Naive thymus-derived CD4-positive, alpha-beta T cell (primary cell): Measurements from ENCODE around the gene ZNF205. TPM values are rescaled to one million over a fixed set of nuclear protein-coding genes. Genes with fewer than 3 reads are reported as not detected.
A peak's percentile ranks its signal among the peaks of the same experiment; 100 is the strongest.

Experiments used
- ATAC-seq: fragments of 150-1000 bp; cut with Tn5 transposase; 2 replicates; pipeline ENCODE4 v1.10.0; 2021; ENCODE audit warnings: mild to moderate bottlenecking, moderate library complexity
- CTCF ChIA-PET: fragments of 350-600 bp; sonication (Branson Sonifier 250); formaldehyde crosslinking; loops from one replicate; lab custom pipeline; 2021; ENCODE audit warnings: antibody characterized with exemption; lab: Charles Lee
- POLR2A ChIA-PET: fragments of 350-600 bp; sonication (Branson Sonifier 250); formaldehyde crosslinking; loops from one replicate; lab custom pipeline; 2021; ENCODE audit warnings: antibody characterized with exemption, inconsistent platforms; lab: Charles Lee
- DNase-seq, 9 donors: peaks; one replicate each; pipeline versions ENCODE4 v3.0.0 to v3.0.0-alpha.2; 2020 to 2022; ENCODE audit warnings: mixed read lengths in 1 of 9
- H3K27ac ChIP-seq: one replicate; pipeline ENCODE4 v1.7.0; 2013; ENCODE audit warnings: mild to moderate bottlenecking, low read depth, low read length, moderate library complexity
- H3K27me3 ChIP-seq, 2 donors: one replicate each; pipeline ENCODE4 v1.7.0; 2013; ENCODE audit warnings: low read length in 2 of 2, mild to moderate bottlenecking in 2 of 2, moderate library complexity in 2 of 2; ENCODE audit not compliant: control insufficient read depth in 2 of 2, insufficient read depth in 2 of 2
- H3K36me3 ChIP-seq, 3 experiments: 1 replicate in 2 of 3; 2 replicates in 1 of 3; pipeline ENCODE4 v1.7.0; 2013; ENCODE audit warnings: low read length in 3 of 3, mild to moderate bottlenecking in 3 of 3, moderate library complexity in 1 of 3; ENCODE audit not compliant: insufficient read depth in 3 of 3, control insufficient read depth in 2 of 3
- H3K4me1 ChIP-seq, 2 donors: one replicate each; pipeline ENCODE4 v1.7.0; 2013; ENCODE audit warnings: low read length in 2 of 2, mild to moderate bottlenecking in 2 of 2, moderate library complexity in 1 of 2; ENCODE audit not compliant: control insufficient read depth in 2 of 2, insufficient read depth in 2 of 2
- H3K4me3 ChIP-seq: 2 replicates; pipeline ENCODE4 v1.7.0; 2013; ENCODE audit warnings: mild to moderate bottlenecking, low read length
- H3K9me3 ChIP-seq, 3 experiments: 1 replicate in 2 of 3; 2 replicates in 1 of 3; pipeline ENCODE4 v1.7.0; 2013; ENCODE audit warnings: low read length in 3 of 3; ENCODE audit not compliant: control insufficient read depth in 2 of 3
- H3K27ac Mint-ChIP-seq, 9 donors: one replicate each; pipeline ENCODE4 v1.8.0; 2020 to 2022; ENCODE audit warnings: mixed read lengths in 9 of 9, mild to moderate bottlenecking in 8 of 9, moderate library complexity in 5 of 9, inconsistent platforms in 2 of 9
- H3K27me3 Mint-ChIP-seq, 5 donors: one replicate each; pipeline ENCODE4 v1.8.0; 2021 to 2022; ENCODE audit warnings: mixed read lengths in 5 of 5, mild to moderate bottlenecking in 1 of 5
- H3K36me3 Mint-ChIP-seq, 5 donors: one replicate each; pipeline ENCODE4 v1.8.0; 2020 to 2022; ENCODE audit warnings: mixed read lengths in 5 of 5, mild to moderate bottlenecking in 3 of 5, inconsistent platforms in 1 of 5
- H3K4me1 Mint-ChIP-seq, 7 donors: one replicate each; pipeline ENCODE4 v1.8.0; 2020 to 2022; ENCODE audit warnings: mixed read lengths in 7 of 7, mild to moderate bottlenecking in 3 of 7, inconsistent platforms in 1 of 7
- H3K4me3 Mint-ChIP-seq, 10 donors: one replicate each; pipeline ENCODE4 v1.8.0; 2020 to 2022; ENCODE audit warnings: mild to moderate bottlenecking in 10 of 10, mixed read lengths in 10 of 10, moderate library complexity in 6 of 10, inconsistent platforms in 2 of 10
- H3K9me3 Mint-ChIP-seq, 11 donors: one replicate each; pipeline ENCODE4 v1.8.0; 2020 to 2022; ENCODE audit warnings: mixed read lengths in 11 of 11, mild to moderate bottlenecking in 4 of 11, inconsistent platforms in 1 of 11, moderate library complexity in 1 of 11
- intact Hi-C, 2 donors: fragments of 100-400 bp; cut with micrococcal nuclease; formaldehyde crosslinking; loops; one replicate each; pipeline ENCODE4 v1.15.1; 2023
- polyA plus RNA-seq, 2 donors: library from polyadenylated mRNA; unstranded; fragments of 300-500 nt; fragmentation: Illumina TruSeq; gene quantifications; one replicate each; pipeline ENCODE4 v1.2.3, GENCODE V29; 2021
- total RNA-seq, 6 experiments: library from RNA in 5 of 6; stranded (reverse) in 5 of 6; gene quantifications; 1 replicate in 5 of 6; 2 replicates in 1 of 6; pipeline ENCODE4 v1.2.3 and lab custom pipeline; 2021 to 2026

The ZNF205 gene
- total and polyA plus RNA-seq, 7 experiments from 2014 or later, result 0.09 to 0.29 TPM; not detected in 5

DNA sequence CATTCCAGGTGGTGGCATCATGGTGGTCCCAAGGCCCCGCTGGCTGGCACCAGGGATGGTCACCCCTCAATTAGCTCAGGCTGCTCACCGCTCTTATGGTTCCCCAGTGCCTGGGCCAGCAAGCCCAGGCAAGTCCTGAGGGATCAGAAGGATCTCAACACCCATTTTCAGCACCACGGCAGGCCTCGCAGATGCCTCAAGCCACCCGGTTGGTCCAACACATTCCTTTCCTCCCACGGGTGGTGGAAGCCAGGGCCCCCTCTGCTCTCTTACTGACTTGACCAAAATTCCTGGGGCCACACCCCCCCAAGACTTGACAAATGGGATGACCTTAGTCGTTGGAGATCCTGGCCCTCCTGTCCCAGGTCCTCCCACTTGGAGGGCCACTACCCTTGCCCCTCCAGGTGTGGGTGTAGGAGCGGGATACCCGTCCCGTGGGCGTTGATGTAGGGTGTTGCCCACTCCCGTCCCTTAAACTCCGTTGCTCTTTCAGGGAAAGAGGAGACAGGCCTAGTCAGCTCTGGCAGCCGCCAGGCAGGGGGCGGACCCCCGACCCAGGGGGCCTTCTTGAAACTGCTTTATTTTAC, 5.9 kb downstream of the ZNF205 start:
- Mint-ChIP-seq H3K4me1 (peaks cover 0 to 9% (median 3%) of the 10 kb centered on the region in 7 donors), H3K27me3 (peaks cover 0 to 4% (median 0%) of the 10 kb centered on the region in 5 donors), H3K4me3 (no peak overlapping the region), H3K36me3 (peaks cover 0 to 12% (median 4%) of the 10 kb centered on the region in 5 donors), H3K27ac (no peak overlapping the region), H3K9me3 (no peaks in the 10 kb centered on the region)
- ATAC-seq, result no peak
- POLR2A ChIA-PET, result interaction anchor here (3.7 kb wide), 1 partner anchor 11 kb away, joined by 14 read pairs; no protein-coding TSS in a partner anchor
- no peak overlapping the region for H3K4me3 ChIP-seq
- H3K27ac ChIP-seq, result no peak overlapping the region
- no peak for DNase-seq
- CTCF ChIA-PET, result interaction anchor here (1.4 kb wide), 1 partner anchor 58 kb away, joined by 3 read pairs; no protein-coding TSS in a partner anchor
- H3K27me3 ChIP-seq, result no peaks in the 10 kb centered on the region
- no peaks in the 10 kb centered on the region for H3K36me3 ChIP-seq
- no peaks in the 10 kb centered on the region for H3K4me1 ChIP-seq
- intact Hi-C loops, result no loop called here
- no peaks in the 10 kb centered on the region for H3K9me3 ChIP-seq

DNA sequence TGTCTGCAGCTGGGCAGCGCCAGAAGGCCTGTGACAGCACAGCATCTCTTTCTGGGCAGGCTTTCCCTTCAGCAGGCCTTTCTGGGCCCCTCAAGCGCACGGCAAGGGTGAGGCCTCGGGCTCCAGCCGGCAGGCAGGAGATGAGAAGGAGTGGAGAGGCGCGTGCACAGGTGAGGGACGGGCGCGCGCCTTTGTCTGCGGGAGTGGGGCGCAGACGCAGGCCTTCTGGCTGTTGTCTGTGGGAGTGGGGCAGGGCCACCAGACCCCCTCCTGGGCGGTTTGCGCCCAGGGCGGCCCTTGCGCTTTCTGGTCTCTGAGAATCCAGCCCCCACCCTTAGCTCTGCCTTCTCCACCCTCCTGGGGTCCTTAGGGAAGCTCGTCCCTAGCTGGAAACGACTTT, 6.5 kb downstream of the ZNF205 start:
- Histone ChIP-seq H3K27me3 (no peaks in the 10 kb centered on the region), H3K36me3 (no peaks in the 10 kb centered on the region), H3K4me3 (no peak overlapping the region), H3K4me1 (peaks cover 0 to 5% of the 10 kb centered on the region in 2 donors), H3K9me3 (no peaks in the 10 kb centered on the region), H3K27ac (no peak overlapping the region)
- DNase-seq, result no peak
- no peak overlapping the region for H3K4me3 Mint-ChIP-seq
- no peak for ATAC-seq
- POLR2A ChIA-PET, result interaction anchor here (0.9 to 3.7 kb wide), 2 partner anchors 10 to 16 kb away, joined by 3 to 14 read pairs; partner anchors contain the start of gene ZNF213
- H3K9me3 Mint-ChIP-seq, result no peaks in the 10 kb centered on the region
- H3K4me1 Mint-ChIP-seq, result peaks cover 4 to 14% (median 8%) of the 10 kb centered on the region in 7 donors
- CTCF ChIA-PET, result interaction anchor here (1.0 to 2.1 kb wide), 3 partner anchors 9 to 21 kb away, joined by 3 to 6 read pairs (median 3); no protein-coding TSS in a partner anchor
- no peak overlapping the region for H3K27ac Mint-ChIP-seq
- peaks cover 0 to 6% (median 4%) of the 10 kb centered on the region in 5 donors for H3K36me3 Mint-ChIP-seq
- intact Hi-C loops, result no loop called here
- peaks cover 0 to under 1% (median 0%) of the 10 kb centered on the region in 5 donors for H3K27me3 Mint-ChIP-seq

DNA sequence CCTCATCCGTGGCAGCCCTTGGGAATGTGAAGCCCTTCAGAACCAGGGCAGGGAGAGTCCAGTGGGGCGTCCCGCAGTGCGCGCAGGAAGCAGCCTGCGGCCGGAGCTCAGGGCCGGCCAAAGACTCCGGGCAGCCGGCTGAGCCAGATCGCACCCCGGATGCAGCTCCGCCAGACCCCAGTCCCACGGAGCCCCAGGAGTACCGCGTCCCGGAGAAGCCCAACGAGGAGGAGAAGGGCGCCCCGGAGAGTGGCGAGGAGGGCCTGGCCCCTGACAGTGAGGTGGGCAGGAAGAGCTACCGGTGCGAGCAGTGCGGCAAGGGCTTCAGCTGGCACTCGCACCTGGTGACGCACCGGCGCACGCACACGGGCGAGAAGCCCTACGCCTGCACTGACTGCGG, 6.9 kb downstream of the ZNF205 start:
- Mint-ChIP-seq H3K27ac (no peak overlapping the region), H3K27me3 (no peaks in the 10 kb centered on the region), H3K4me1 (peaks cover 5 to 14% (median 9%) of the 10 kb centered on the region in 7 donors), H3K4me3 (no peak overlapping the region), H3K36me3 (peaks cover 0 to 6% (median 4%) of the 10 kb centered on the region in 5 donors), H3K9me3 (no peaks in the 10 kb centered on the region)
- H3K9me3 ChIP-seq, result no peaks in the 10 kb centered on the region
- no peak overlapping the region for H3K27ac ChIP-seq
- intact Hi-C loops, result no loop called here
- DNase-seq, result no peak
- ChIA-PET POLR2A (interaction anchor here (0.9 to 3.7 kb wide), 2 partner anchors 10 to 15 kb away, joined by 3 to 14 read pairs; partner anchors contain the start of gene ZNF213), CTCF (interaction anchor here (1.0 to 2.1 kb wide), 4 partner anchors 9 to 21 kb away, joined by 3 to 6 read pairs (median 3); no protein-coding TSS in a partner anchor)
- peaks cover 0 to under 1% (median 0%) of the 10 kb centered on the region in 3 experiments for H3K36me3 ChIP-seq
- no peak for ATAC-seq
- H3K4me1 ChIP-seq, result peaks cover 0 to 5% of the 10 kb centered on the region in 2 donors
- no peak overlapping the region for H3K4me3 ChIP-seq
- no peaks in the 10 kb centered on the region for H3K27me3 ChIP-seq

DNA sequence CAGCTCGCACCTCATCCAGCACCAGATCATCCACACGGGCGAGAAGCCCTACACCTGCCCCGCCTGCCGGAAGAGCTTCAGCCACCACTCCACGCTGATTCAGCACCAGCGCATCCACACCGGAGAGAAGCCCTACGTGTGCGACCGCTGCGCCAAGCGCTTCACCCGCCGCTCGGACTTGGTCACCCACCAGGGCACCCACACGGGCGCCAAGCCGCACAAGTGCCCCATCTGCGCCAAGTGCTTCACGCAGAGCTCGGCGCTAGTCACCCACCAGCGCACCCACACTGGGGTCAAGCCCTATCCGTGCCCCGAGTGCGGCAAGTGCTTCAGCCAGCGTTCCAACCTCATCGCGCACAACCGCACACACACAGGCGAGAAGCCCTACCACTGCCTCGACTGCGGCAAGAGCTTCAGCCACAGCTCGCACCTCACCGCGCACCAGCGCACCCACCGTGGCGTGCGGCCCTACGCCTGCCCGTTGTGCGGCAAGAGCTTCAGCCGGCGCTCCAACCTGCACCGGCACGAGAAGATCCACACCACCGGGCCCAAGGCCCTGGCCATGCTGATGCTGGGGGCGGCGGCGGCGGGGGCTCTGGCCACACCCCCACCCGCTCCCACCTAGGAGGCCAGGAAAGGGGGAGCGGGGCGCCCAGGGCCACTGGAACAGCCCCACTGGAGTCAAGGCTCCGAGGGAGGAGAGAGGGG, 7.5 kb downstream of the ZNF205 start:
- Histone ChIP-seq H3K9me3 (no peaks in the 10 kb centered on the region), H3K27me3 (no peaks in the 10 kb centered on the region), H3K4me1 (peaks cover 0 to 5% of the 10 kb centered on the region in 2 donors), H3K36me3 (peaks cover 0 to 6% (median 0%) of the 10 kb centered on the region in 3 experiments), H3K27ac (no peak overlapping the region), H3K4me3 (no peak overlapping the region)
- ChIA-PET CTCF (interaction anchor here (1.0 to 2.1 kb wide), 4 partner anchors 8 to 22 kb away, joined by 3 to 6 read pairs (median 3); no protein-coding TSS in a partner anchor), POLR2A (interaction anchor here (0.8 to 3.7 kb wide), 2 partner anchors 9 to 44 kb away, joined by 4 to 14 read pairs; no protein-coding TSS in a partner anchor)
- no peak for DNase-seq
- ATAC-seq, result no peak
- no peaks in the 10 kb centered on the region for H3K27me3 Mint-ChIP-seq
- intact Hi-C loops, result no loop called here
- peaks cover under 1 to 3% (median under 1%) of the 10 kb centered on the region in 5 donors for H3K36me3 Mint-ChIP-seq
- H3K9me3 Mint-ChIP-seq, result no peaks in the 10 kb centered on the region
- H3K27ac Mint-ChIP-seq, result no peak overlapping the region
- no peak overlapping the region for H3K4me3 Mint-ChIP-seq
- H3K4me1 Mint-ChIP-seq, result peaks cover 5 to 16% (median 12%) of the 10 kb centered on the region in 7 donors

DNA sequence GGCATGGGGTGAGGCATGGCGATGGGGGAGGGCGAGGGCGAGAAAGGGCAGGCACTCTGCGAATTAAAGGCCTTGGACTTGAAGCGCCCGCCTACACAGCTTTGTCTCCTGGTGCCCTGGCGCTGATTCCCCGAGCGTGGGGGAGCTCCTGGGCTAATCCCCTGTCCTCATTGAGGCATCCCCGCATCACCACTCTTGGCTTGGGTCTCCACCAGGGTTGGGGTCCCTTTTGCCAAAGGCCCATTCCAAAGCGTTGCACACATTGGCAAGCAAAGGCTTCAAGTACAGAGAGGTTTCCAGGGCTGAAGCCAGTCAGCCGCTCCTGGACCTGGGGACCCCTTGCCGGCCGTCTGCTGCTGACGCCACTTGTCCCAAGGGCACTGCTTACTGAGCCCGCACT, 8.0 kb downstream of the ZNF205 start:
- ATAC-seq, result no peak

DNA sequence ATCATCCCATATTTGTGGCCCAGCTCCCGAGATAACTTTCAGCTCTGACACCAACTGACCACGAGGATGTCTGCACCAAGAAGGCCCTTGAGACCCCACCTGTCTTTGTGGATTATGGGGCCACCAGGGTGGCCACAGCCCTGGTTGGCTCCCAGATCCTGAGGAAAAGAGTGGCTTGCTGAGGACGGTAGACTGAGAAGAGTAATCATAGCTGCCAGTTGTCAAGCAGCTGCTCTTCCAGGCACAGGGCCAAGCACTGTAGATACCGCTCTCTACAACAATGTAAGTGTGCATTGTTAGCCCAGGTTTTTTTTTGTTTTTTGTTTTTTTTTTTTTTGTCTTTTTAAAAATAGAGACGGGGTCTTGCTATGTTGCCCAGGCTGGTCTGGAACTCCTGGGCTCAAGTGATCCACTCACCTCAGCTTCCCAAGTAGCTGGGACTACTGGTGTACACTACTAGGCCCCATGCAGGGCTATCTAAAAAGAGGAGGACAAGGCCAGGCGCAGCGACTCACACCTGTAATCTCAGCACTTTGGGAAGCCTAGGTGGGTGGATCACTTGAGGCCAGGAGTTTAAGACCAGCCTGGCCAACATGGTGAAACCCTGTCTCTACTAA, 9.6 kb downstream of the ZNF205 start:
- no peak overlapping the region for H3K4me3 ChIP-seq

More for the DNA sequence above, 8.0 kb downstream of the ZNF205 start:
- Histone ChIP-seq H3K9me3 (no peaks in the 10 kb centered on the region), H3K27ac (no peak overlapping the region), H3K4me3 (no peak overlapping the region), H3K4me1 (peaks cover 0 to 11% of the 10 kb centered on the region in 2 donors), H3K36me3 (peaks cover 0 to 6% (median 0%) of the 10 kb centered on the region in 3 experiments), H3K27me3 (no peaks in the 10 kb centered on the region)
- DNase-seq, result no peak
- Mint-ChIP-seq H3K4me1 (peaks cover 5 to 20% (median 15%) of the 10 kb centered on the region in 7 donors), H3K4me3 (no peak overlapping the region), H3K9me3 (no peaks in the 10 kb centered on the region), H3K27ac (no peak overlapping the region), H3K36me3 (peaks cover 0 to 5% (median 0%) of the 10 kb centered on the region in 5 donors), H3K27me3 (no peaks in the 10 kb centered on the region)
- POLR2A ChIA-PET, result interaction anchor here (0.8 kb wide), 1 partner anchor 45 kb away, joined by 4 read pairs; no protein-coding TSS in a partner anchor
- CTCF ChIA-PET, result interaction anchor here (1.1 to 2.1 kb wide), 3 partner anchors 8 to 15 kb away, joined by 3 to 6 read pairs (median 3); no protein-coding TSS in a partner anchor
- intact Hi-C loops, result no loop called here

More for the DNA sequence above, 9.6 kb downstream of the ZNF205 start:
- H3K27me3 ChIP-seq, result no peaks in the 10 kb centered on the region
- peaks cover 0 to 12% of the 10 kb centered on the region in 2 donors for H3K4me1 ChIP-seq
- Mint-ChIP-seq H3K27ac (peak overlapping the region in 3 of 9 donors; percentile 1 to 41 (median 2)), H3K4me1 (peaks cover 5 to 30% (median 25%) of the 10 kb centered on the region in 7 donors), H3K9me3 (no peaks in the 10 kb centered on the region), H3K36me3 (peaks cover 0 to 7% (median 0%) of the 10 kb centered on the region in 5 donors), H3K27me3 (no peaks in the 10 kb centered on the region), H3K4me3 (no peak overlapping the region)
- no peak for DNase-seq
- H3K36me3 ChIP-seq, result peaks cover 0 to 6% (median 0%) of the 10 kb centered on the region in 3 experiments
- ChIA-PET CTCF (interaction anchor here (0.6 to 1.4 kb wide), 2 partner anchors 20 to 62 kb away, joined by 3 read pairs; no protein-coding TSS in a partner anchor), POLR2A (interaction anchor here (0.6 to 2.7 kb wide), 10 partner anchors 9 to 90 kb away, joined by 3 to 11 read pairs (median 4); partner anchors contain the start of genes ZNF213 and ZSCAN10)
- H3K27ac ChIP-seq, result no peak overlapping the region
- no peak for ATAC-seq
- intact Hi-C loops, result no loop called here
- H3K9me3 ChIP-seq, result no peaks in the 10 kb centered on the region
